Measurements from ENCODE around the gene ANKRD42. TPM values are rescaled to one million over a fixed set of nuclear protein-coding genes. Genes with fewer than 3 reads are reported as not detected.
A peak's percentile ranks its signal among the peaks of the same experiment; 100 is the strongest.

ANKRD42 gene
- total RNA-seq, result 10 to 100 TPM; 12.2 to 13.1 TPM
- polyA plus RNA-seq (ENCODE audit: insufficient read length in 2 of 2), result 10 to 100 TPM; 14.2 to 14.6 TPM
- long read RNA-seq, donor 1, full-length matches to known transcripts, result 1 of 93 reads
- long read RNA-seq, donor 1, partial matches to known transcripts, result 16 of 93 reads
- long read RNA-seq, donor 1, other reads (novel, unspliced or antisense), result 76 of 93 reads
- long read RNA-seq, donor 2, partial matches to known transcripts, result 6 of 23 reads
- long read RNA-seq, donor 2, other reads (novel, unspliced or antisense), result 17 of 23 reads
- long read RNA-seq, donor 3, partial matches to known transcripts, result 11 of 40 reads
- long read RNA-seq, donor 3, other reads (novel, unspliced or antisense), result 29 of 40 reads
- long read RNA-seq, donor 4, partial matches to known transcripts, result 161 of 206 reads
- long read RNA-seq, donor 4, other reads (novel, unspliced or antisense), result 45 of 206 reads

GRCh38 chr11:83193315-83194280, at the start of gene ANKRD42:
Gene ANKRD42 (plus strand): TSS chr11:83193712. CDS start chr11:83194671, 959 bp downstream.
- DNase-seq (ENCODE audit: low read depth in 4 of 6, low spot score in 6 of 6), result peak; percentile 86 to 98 (median 93)
- peak within 1 kb of the TSS; percentile 91 for H3K27ac ChIP-seq (ENCODE audit: low read depth, low read length)
- H3K27me3 ChIP-seq (ENCODE audit: control insufficient read depth, insufficient read depth, low read length), result no peaks in the 10 kb centered on the region
- peaks cover 12% of the 10 kb centered on the region for H3K36me3 ChIP-seq (ENCODE audit: control insufficient read depth, insufficient read depth, low read length)
- 0% methylated on average over 67 of the region's 67 CpGs for WGBS (ENCODE audit: insufficient coverage)
- peak within 1 kb of the TSS; percentile 96 for H3K4me3 ChIP-seq (ENCODE audit: low read depth, low read length)
- H3K9me3 ChIP-seq (ENCODE audit: control insufficient read depth, insufficient read depth, low read length), result no peaks in the 10 kb centered on the region
- H3K4me1 ChIP-seq (ENCODE audit: control insufficient read depth, insufficient read depth, low read length), result peaks cover 13% of the 10 kb centered on the region

- DNase-seq (ENCODE audit: low read depth in 4 of 6, low spot score in 6 of 6), result no peak
- H3K4me1 ChIP-seq (ENCODE audit: control insufficient read depth, insufficient read depth, low read length), result no peaks in the 10 kb centered on the region
- WGBS (ENCODE audit: insufficient coverage), result 76% methylated on average over 3 of the region's 4 CpGs
- H3K36me3 ChIP-seq (ENCODE audit: control insufficient read depth, insufficient read depth, low read length), result no peaks in the 10 kb centered on the region
- H3K4me3 ChIP-seq (ENCODE audit: low read depth, low read length), result no peak overlapping the region
- no peaks in the 10 kb centered on the region for H3K9me3 ChIP-seq (ENCODE audit: control insufficient read depth, insufficient read depth, low read length)
- H3K27ac ChIP-seq (ENCODE audit: low read depth, low read length), result no peak overlapping the region
- no peaks in the 10 kb centered on the region for H3K27me3 ChIP-seq (ENCODE audit: control insufficient read depth, insufficient read depth, low read length)
Observed at GRCh38 chr11:83147895-83148294, 45.6 kb upstream of the ANKRD42 start.

- peaks cover 2% of the 10 kb centered on the region for H3K4me1 ChIP-seq (ENCODE audit: control insufficient read depth, insufficient read depth, low read length)
- H3K36me3 ChIP-seq (ENCODE audit: control insufficient read depth, insufficient read depth, low read length), result no peaks in the 10 kb centered on the region
- no CpG with 5 or more reads among the region's 2 CpGs for WGBS (ENCODE audit: insufficient coverage)
- H3K9me3 ChIP-seq (ENCODE audit: control insufficient read depth, insufficient read depth, low read length), result no peaks in the 10 kb centered on the region
- H3K27ac ChIP-seq (ENCODE audit: low read depth, low read length), result no peak overlapping the region
- H3K27me3 ChIP-seq (ENCODE audit: control insufficient read depth, insufficient read depth, low read length), result no peaks in the 10 kb centered on the region
- DNase-seq (ENCODE audit: low read depth in 4 of 6, low spot score in 6 of 6), result no peak
- H3K4me3 ChIP-seq (ENCODE audit: low read depth, low read length), result no peak overlapping the region
Observed at GRCh38 chr11:83150450-83150849, 43.1 kb upstream of the ANKRD42 start.

- no peaks in the 10 kb centered on the region for H3K36me3 ChIP-seq (ENCODE audit: control insufficient read depth, insufficient read depth, low read length)
- 83% methylated on average over 6 of the region's 10 CpGs for WGBS (ENCODE audit: insufficient coverage)
Observed at GRCh38 chr11:83151274-83151977, 42.1 kb upstream of the ANKRD42 start.

GRCh38 chr11:83152264-83152663, 41.2 kb upstream of the ANKRD42 start:
- H3K27me3 ChIP-seq (ENCODE audit: control insufficient read depth, insufficient read depth, low read length), result no peaks in the 10 kb centered on the region

More at GRCh38 chr11:83151274-83151977, 42.1 kb upstream of the ANKRD42 start:
- DNase-seq (ENCODE audit: low read depth in 4 of 6, low spot score in 6 of 6), result no peak
- Histone ChIP-seq H3K9me3 (ENCODE audit: control insufficient read depth, insufficient read depth, low read length) (no peaks in the 10 kb centered on the region), H3K4me1 (ENCODE audit: control insufficient read depth, insufficient read depth, low read length) (peaks cover 7% of the 10 kb centered on the region), H3K27ac (ENCODE audit: low read depth, low read length) (no peak overlapping the region), H3K27me3 (ENCODE audit: control insufficient read depth, insufficient read depth, low read length) (no peaks in the 10 kb centered on the region), H3K4me3 (ENCODE audit: low read depth, low read length) (no peak overlapping the region)

GRCh38 chr11:83153764-83154163, 39.7 kb upstream of the ANKRD42 start:
- Histone ChIP-seq H3K4me3 (ENCODE audit: low read depth, low read length) (no peak overlapping the region), H3K36me3 (ENCODE audit: control insufficient read depth, insufficient read depth, low read length) (no peaks in the 10 kb centered on the region), H3K27me3 (ENCODE audit: control insufficient read depth, insufficient read depth, low read length) (no peaks in the 10 kb centered on the region), H3K27ac (ENCODE audit: low read depth, low read length) (no peak overlapping the region), H3K4me1 (ENCODE audit: control insufficient read depth, insufficient read depth, low read length) (peaks cover 7% of the 10 kb centered on the region), H3K9me3 (ENCODE audit: control insufficient read depth, insufficient read depth, low read length) (no peaks in the 10 kb centered on the region)
- no peak for DNase-seq (ENCODE audit: low read depth in 4 of 6, low spot score in 6 of 6)
- no CpG with 5 or more reads among the region's 6 CpGs for WGBS (ENCODE audit: insufficient coverage)

More at GRCh38 chr11:83152264-83152663, 41.2 kb upstream of the ANKRD42 start:
- no peak overlapping the region for H3K27ac ChIP-seq (ENCODE audit: low read depth, low read length)
- no CpG with 5 or more reads among the region's 2 CpGs for WGBS (ENCODE audit: insufficient coverage)
- no peaks in the 10 kb centered on the region for H3K36me3 ChIP-seq (ENCODE audit: control insufficient read depth, insufficient read depth, low read length)
- H3K4me3 ChIP-seq (ENCODE audit: low read depth, low read length), result no peak overlapping the region
- no peaks in the 10 kb centered on the region for H3K9me3 ChIP-seq (ENCODE audit: control insufficient read depth, insufficient read depth, low read length)
- peaks cover 7% of the 10 kb centered on the region for H3K4me1 ChIP-seq (ENCODE audit: control insufficient read depth, insufficient read depth, low read length)
- no peak for DNase-seq (ENCODE audit: low read depth in 4 of 6, low spot score in 6 of 6)

GRCh38 chr11:83156144-83156995, 37.1 kb upstream of the ANKRD42 start:
- H3K9me3 ChIP-seq (ENCODE audit: control insufficient read depth, insufficient read depth, low read length), result no peaks in the 10 kb centered on the region
- 0% methylated on average over 19 of the region's 35 CpGs for WGBS (ENCODE audit: insufficient coverage)
- peak overlapping the region; percentile 95 for H3K27ac ChIP-seq (ENCODE audit: low read depth, low read length)
- H3K36me3 ChIP-seq (ENCODE audit: control insufficient read depth, insufficient read depth, low read length), result no peaks in the 10 kb centered on the region
- H3K4me1 ChIP-seq (ENCODE audit: control insufficient read depth, insufficient read depth, low read length), result peaks cover 7% of the 10 kb centered on the region
- H3K4me3 ChIP-seq (ENCODE audit: low read depth, low read length), result peak overlapping the region; percentile 98
- DNase-seq (ENCODE audit: low read depth in 4 of 6, low spot score in 6 of 6), result peak; percentile 98 to 100 (median 99)
- H3K27me3 ChIP-seq (ENCODE audit: control insufficient read depth, insufficient read depth, low read length), result no peaks in the 10 kb centered on the region

- Histone ChIP-seq H3K27me3 (ENCODE audit: control insufficient read depth, insufficient read depth, low read length) (no peaks in the 10 kb centered on the region), H3K27ac (ENCODE audit: low read depth, low read length) (peak within 1 kb of the TSS; percentile 100), H3K36me3 (ENCODE audit: control insufficient read depth, insufficient read depth, low read length) (no peaks in the 10 kb centered on the region), H3K4me1 (ENCODE audit: control insufficient read depth, insufficient read depth, low read length) (peaks cover 7% of the 10 kb centered on the region), H3K4me3 (ENCODE audit: low read depth, low read length) (peak within 1 kb of the TSS; percentile 98), H3K9me3 (ENCODE audit: control insufficient read depth, insufficient read depth, low read length) (no peaks in the 10 kb centered on the region)
- peak in 1 of 6 donors; percentile 5 for DNase-seq (ENCODE audit: low read depth in 4 of 6, low spot score in 6 of 6)
- WGBS (ENCODE audit: insufficient coverage), result 0% methylated on average over 48 of the region's 55 CpGs
Observed at GRCh38 chr11:83156996-83157593, 36.4 kb upstream of the ANKRD42 start, which contains the start of gene PCF11. Gene PCF11 (plus strand): TSS chr11:83157131. CDS start chr11:83157440, 309 bp downstream.

All from spinal cord (tissue), 10 donors.